ENCODE results near the gene ARL2.

DNA sequence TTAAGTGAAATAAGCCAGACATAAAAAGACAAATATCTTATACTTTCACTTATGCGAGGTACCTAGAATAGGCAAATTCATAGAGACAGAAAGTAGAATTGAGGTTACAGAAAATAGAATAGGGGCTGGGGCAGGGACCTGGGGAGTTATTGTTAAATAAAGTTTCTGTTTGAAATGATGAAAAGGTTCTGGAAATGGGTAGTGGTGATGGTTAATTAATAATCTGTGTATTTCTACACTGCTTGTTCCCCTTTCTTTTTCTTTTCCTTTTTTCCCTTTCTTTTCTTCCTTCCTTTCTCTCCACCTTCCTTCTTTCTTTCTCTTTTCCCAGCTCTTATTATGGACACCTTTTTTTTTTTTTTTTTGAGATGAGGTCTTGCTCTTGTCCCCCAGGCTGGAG is 41.6 kb downstream of the ARL2 start:
- TF ChIP-seq, protein P1, sequence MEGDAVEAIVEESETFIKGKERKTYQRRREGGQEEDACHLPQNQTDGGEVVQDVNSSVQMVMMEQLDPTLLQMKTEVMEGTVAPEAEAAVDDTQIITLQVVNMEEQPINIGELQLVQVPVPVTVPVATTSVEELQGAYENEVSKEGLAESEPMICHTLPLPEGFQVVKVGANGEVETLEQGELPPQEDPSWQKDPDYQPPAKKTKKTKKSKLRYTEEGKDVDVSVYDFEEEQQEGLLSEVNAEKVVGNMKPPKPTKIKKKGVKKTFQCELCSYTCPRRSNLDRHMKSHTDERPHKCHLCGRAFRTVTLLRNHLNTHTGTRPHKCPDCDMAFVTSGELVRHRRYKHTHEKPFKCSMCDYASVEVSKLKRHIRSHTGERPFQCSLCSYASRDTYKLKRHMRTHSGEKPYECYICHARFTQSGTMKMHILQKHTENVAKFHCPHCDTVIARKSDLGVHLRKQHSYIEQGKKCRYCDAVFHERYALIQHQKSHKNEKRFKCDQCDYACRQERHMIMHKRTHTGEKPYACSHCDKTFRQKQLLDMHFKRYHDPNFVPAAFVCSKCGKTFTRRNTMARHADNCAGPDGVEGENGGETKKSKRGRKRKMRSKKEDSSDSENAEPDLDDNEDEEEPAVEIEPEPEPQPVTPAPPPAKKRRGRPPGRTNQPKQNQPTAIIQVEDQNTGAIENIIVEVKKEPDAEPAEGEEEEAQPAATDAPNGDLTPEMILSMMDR (IDR thresholded peaks at IDR 0.05): no peak
- TF ChIP-seq IRF2 (CRISPR knock-in tag; IDR thresholded peaks at IDR 0.05; ENCODE audit: borderline replicate concordance, low read depth): no peak

Data from WTC11 (cell line).